EH (cell line): ENCODE data around the gene TSC1.

ENCODE experiments used
- DNase-seq: peaks from one replicate; pipeline ENCODE4 v3.0.0-alpha.2; 2015; ENCODE audit warnings: low read depth

TSC1 gene

DNA sequence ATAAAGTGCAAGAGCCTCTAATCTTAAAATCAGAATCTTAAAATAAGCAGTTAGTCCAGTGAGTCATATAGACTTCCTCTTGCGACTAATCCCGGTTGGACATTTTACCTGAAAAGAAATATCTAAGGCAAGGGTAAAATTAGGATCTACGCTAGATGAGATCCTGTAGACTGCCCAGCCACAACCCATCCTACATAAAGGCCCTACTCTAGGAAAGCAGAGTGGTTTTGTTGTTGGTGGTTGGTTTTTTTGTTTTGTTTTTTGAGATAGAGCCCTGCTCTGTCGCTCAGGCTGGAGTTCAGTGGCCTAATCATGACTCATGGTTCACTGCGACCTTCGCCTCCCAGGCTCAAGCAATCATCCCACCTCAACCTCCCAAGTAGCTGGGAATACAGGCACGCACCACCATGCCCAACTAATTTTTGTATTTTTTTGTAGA, 6.9 kb downstream of the TSC1 start:
- peak; percentile 22 for DNase-seq

- no peak for DNase-seq
Measured at GRCh38 chr9:132935026-132935425, 9.4 kb downstream of the TSC1 start.

DNA sequence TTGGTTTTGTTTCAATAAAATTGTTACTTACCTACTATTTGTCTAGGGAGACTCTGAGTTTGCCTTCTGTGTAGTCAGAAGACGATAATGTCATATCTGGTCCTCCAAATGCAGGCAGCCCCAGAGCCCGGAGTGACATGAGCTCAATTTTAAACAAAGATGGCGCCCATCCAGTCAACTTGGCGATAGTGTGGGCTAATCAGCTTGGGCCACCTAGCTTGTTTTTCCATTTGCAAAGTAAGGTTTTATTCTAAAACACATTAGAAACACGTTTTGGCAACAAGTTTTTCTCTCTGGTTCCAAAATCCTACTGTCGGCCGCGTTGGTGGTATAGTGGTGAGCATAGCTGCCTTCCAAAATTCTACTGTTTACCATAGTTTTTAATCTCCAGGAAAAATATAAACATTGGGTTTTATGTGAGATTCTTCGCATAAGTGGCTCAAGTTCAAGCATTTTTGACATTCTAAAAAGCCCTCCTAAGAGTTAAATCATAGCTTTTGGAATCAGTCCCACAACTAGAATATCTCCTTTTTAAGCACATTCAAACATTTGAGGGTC, 13.2 kb downstream of the TSC1 start:
- peak; percentile 62 for DNase-seq

DNA sequence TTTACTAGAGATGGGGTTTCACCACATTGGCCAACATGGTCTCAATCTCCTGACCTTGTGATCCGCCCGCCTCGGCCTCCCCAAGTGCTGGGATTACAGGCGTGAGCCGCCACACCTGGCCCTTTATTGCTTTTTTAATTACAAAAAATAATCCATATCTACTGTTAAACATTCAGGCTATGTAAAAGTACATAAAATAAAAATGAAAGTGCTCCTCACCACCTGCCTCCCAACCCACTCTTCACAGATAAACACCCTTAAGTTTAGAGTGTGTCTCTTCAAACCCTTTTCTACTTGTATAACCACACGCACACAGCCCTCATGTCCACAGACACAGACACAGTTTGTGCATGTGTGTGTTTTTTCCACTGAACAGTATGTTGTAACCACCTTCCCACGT, 16.7 kb downstream of the TSC1 start:
- no peak for DNase-seq

DNA sequence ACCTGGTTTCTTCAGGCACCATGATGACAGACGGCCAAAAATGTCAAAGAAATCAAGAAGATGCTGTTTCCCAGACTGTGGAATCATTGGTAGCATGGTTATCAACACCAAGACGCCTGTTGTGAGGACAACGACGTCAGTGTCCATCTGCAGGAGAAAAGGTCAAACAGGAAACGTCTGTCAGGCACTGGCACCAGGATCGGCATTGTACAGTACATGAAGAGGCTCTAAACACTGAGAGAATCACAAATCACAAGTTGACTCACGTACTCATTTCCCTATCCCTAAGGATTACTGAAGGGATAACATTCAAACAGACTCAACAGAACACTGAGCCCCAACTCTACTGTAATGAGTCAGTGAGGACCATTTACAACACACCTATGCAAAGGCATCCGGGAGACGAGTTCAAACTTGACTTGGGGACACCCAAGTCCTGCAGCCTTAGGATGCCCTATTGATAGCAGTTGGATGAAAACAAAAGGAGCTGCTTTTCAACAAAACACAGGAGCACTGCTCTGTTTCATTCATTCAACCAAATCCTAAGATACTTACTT, 21.0 kb downstream of the TSC1 start:
- no peak for DNase-seq

DNA sequence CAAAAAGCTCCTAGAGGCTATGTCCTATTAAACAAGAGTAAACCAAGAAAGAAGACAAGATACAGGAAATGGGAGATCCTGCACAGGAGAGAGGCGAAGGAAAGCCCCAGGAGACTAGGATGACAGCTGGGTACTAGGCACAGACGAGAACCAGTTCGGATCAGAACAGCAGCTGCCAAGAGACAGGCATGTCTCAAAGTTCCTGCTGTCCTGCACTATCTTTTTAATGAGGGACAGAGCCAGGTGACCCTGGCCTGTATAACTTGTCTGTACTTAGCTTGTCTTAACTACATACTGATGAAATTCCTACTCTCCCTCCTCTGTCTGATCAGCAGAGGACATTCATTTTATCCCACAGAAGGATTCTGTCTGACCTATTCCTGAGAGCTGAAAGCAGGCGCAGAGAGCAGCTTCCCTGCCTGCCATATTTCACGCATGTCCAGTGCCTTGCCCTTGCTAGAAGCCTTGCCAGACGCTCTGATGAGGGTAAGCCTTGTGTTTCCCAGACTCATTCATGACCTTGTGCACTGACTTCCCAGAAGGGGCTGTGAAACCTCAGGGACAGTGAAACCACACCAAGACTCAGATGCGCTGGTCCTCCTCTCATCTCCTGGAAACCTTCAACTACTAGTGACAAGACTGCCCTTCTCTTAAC, 24.7 kb downstream of the TSC1 start:
- no peak for DNase-seq

DNA sequence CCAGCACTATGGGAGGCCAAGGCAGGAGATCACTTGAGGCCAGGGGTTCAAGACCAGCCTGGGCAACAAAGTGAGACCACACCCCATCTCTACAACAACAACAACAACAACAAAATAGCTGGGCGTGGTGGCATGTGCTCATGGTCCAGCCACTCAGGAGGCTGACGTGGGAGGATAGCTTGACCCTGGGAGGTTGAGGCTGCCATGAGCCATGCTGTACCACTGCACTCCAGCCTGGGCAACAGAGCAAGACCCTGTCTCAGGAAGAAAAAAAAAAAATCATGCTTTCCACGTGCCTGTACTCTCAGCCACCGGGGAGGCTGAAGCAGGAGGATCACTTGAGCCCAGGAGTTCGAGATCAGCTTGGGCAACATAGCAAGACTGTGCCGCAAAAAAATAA, 29.5 kb downstream of the TSC1 start:
- DNase-seq, result no peak

DNA sequence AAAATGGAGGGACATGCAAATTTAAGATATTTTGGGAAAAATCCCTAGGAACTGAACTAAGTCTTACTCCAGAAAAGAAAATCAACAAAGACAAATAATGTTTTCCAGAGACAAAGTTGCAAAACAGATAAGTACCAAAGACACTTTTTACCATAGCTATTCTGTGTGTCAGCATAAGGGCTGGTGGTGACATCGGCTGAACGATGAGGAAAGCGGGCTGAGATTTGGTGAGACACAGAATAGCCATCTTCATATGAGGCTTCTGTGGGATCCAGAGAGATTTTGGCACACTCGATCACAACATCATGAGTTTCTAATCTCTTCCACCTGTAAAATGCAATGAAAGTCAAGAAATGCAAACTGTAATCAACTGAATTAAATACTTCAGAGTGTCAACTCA, 32.3 kb downstream of the TSC1 start:
- no peak for DNase-seq

DNA sequence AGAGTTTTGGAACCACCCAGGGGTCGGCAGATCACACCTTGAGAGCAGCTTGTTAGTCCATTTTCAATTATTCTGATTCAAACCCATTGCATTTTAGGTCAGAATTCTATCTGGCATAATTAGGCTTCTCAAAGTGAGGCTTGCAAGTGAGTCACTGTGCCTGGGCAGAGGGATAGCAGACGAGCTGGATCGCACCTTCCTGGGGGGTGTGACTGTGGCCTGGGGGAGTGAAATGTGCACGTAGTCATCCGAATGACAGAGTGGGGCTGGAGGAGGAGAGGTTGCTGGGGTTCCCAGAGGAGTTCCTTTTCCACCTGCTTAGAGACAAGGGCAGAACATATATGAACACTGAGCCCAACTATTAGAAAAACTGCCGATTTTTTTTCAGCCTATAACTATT, 34.0 kb downstream of the TSC1 start:
- DNase-seq, result no peak

GRCh38 chr9:132909311-132909710, 35.1 kb downstream of the TSC1 start:
- DNase-seq, result no peak

- no peak for DNase-seq
Measured at GRCh38 chr9:132908635-132909034, 35.8 kb downstream of the TSC1 start.

DNA sequence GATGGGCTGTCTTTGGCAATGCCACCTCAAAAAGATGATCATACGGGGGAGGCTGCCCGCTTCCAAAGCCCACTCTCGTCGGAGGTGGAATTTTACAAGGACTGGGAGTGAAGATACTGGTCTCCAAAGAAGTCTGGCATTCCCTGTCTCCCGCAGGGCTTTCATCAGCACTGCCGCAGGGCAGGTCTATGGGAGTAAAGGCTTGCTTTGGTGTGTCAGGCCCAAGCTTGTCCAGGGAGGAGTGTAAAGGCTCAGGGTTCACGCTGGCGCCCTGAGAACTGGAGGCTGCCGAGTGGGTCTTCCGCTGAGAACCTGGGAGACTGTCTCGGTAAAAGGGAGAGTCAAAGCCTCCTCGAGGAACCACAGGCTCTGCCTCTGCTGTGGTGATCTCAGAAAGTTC, 38.7 kb downstream of the TSC1 start:
- DNase-seq, result no peak

DNA sequence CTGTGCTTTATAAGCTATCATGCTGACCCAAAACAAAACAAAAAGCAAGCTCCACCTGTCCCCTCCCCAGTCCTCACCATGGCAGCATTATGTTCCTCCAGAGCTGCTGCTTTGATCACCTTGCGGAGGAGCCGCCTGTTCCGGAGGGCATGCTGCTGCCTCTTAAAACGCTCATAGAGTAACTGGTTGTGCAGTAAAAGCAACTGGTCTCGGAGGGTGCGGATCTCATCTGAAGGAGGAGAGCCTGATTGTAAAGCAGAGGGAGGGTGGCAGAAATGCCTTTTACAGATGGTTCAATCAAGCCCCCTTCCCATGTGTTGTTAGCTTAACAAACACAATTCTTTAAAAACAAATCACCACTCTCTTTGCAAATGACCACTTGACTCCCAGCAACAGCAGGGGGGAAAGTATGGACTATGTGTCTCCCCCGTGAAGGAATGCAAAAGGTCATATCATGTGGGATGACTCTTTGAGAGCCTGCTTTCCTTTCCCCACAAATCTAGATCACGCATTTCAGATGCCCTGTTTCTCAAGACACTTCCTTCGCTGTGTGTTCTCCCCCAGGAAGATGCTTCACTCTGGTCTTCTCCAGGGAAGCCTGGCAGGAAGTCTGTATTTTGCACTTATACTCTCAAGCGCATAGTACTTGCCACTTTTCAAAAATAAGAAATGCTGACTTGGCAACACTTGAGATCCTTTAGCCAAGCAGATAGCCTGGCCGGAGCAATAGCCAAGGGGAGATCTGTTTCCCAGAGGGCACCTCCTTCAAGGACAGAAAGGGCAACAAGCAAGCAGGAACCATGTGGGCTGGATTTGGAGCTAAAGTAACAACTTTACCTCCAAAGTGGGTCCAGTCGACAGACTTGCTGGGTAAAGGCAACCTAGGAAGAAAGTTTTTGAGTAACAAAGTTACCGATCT, 40.6 kb downstream of the TSC1 start:
- no peak for DNase-seq

DNA sequence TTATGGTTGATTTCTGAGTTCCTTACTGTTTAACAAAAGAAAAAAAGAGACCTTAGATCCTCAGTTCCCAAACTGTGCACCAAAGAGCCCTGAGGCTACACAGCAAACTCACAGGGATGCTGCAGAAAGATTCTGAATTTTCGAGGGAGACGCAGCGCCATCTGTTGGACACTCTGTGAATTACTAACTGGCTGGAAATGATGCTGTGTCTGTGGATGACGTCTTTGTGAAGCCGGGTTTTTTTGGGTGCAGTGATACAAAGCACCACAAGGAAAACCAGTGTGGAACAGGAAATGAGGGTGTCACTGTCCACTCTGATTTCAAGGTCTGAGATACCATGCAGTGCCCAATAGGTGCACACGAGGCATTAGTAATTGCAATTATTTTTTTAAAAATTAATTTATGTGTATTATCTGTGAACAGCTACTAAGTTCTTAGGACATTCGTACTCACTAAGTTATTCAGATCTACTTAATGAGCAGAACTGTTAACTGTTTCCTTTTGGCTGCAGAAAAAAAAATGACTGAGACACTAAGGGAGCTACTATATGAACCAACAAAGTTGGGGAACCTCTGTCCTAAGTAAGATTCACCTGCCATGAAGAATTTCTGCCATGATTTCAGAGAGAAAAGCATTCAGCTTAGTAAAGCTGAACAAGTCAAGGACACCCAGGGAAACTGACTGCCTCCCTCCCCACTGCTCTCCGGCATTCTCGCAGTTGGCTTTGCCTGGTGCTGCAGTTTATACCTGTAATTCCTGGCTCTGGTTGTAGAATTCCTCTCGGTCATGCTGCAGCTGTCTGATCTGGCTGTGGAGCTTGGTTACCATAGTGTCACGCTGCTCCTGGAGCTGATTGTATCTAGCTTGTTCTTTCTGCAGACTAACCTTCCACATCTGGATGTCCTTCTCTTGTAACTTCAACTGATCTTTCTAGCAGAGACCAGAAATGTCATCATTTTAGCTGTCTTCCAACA, 42.3 kb downstream of the TSC1 start:
- DNase-seq, result peak; percentile 84

DNA sequence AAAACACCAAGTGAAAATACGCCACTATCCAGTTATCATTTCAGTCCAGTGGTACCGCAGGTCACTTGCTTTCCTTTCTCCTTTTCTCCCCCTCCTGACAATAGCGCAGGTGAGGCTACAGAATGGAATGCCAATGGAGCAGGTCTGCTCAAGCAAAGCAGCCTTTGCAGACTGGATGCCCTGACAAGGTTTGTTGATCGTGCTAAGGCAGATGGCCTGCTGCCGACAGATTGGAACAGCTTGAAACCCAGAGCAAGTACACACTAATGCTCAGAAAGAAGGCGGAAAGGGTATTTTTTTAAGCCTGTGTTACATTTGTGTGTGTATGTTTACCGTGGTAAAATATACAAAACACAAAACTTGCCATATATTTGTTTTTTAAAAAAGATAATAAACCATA, 46.4 kb downstream of the TSC1 start:
- no peak for DNase-seq

- DNase-seq, result no peak
Measured at GRCh38 chr9:132896906-132897305, 47.5 kb downstream of the TSC1 start.

GRCh38 chr9:132896264-132896663, 48.2 kb downstream of the TSC1 start:
- DNase-seq, result no peak

DNA sequence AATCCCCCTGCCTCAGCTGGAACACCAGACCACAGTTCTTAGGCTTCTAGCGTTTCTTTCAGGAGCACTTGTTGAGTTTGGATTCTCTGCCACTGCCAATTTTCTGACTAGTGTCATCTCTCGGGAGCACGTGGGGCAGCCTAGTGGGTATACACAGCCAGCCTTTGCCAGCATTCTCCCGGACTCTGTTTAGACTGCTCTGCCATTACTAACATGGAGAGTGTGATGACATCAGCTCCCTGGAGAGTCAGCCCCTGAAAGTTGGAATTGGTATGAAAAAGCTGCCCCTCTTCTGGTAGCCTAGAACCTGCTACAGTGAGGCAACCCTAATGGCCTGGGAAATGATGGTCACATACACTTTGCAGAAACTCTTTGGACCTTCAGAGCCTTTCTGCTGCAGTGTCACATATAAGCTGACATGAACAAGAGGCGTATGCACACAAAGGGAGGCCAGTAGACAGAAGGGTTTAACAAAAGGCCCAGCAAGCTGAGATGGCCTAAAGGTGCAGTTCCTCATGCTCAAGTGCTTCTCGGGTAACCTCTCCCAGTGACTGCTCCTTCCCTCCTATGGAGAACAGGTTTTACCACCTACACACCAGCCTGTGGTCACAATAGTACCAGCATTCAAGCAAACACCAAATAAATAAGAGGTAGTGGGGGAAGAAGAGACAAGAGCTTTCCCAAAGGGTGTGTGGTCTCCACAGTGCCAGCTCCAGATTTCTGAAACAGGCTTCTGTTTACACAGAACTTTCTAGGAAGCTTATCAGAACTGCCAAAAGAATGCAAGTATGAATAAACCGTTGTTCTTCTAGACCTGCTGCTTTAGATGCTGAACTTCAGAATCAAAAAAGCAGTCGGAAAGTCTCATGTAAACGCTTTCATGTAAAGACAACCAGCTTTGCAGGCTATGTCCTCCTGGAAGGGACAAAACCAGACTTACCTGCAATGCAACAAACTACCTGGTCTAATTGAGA, 49.3 kb downstream of the TSC1 start:
- DNase-seq, result no peak

- DNase-seq, result no peak
Measured at GRCh38 chr9:132894346-132894745, 50.1 kb downstream of the TSC1 start.

DNA sequence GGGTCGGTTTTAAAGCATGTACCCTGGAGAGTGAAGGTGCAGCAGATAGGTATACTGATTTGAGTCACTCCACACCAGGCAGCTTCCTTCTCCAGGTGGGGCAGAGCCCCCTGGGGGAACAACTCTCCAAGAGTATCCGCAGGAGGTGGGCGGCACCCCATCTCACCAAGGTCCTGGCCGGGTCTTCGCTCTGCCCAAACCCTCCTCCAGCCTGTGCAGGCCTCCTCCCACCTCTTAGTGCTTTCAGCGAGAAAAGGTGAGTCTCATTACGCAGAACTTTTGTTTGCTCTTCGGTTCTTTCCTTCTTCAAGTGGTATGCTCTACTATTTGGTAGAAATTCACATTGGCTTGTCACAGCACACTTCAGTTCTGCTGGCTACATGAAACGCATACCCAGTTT, 52.0 kb downstream of the TSC1 start:
- DNase-seq, result no peak
